NB4 (cell line): Measurements from ENCODE around the gene CRISPLD2.

ENCODE experiments used
- DNase-seq: peaks from one replicate; pipeline ENCODE4 v3.0.0; 2010; ENCODE audit warnings: low read depth
- H3K4me3 ChIP-seq: one replicate; pipeline ENCODE4 v1.5.1; 2011; ENCODE audit warnings: mild to moderate bottlenecking, low read depth, low read length, moderate library complexity
- CTCF ChIP-seq: IDR thresholded peaks from one replicate; pipeline ENCODE4 v1.5.1; 2012; ENCODE audit warnings: low read depth, low read length
- MAX ChIP-seq: IDR thresholded peaks from 2 replicates; pipeline ENCODE4 v1.6.1; 2011; ENCODE audit warnings: low read depth, low read length
- MYC ChIP-seq: IDR thresholded peaks from 2 replicates; pipeline ENCODE4 v1.6.1; 2011; ENCODE audit warnings: low read depth, low read length
- POLR2A ChIP-seq: IDR thresholded peaks from 2 replicates; pipeline ENCODE4 v1.6.1; 2011; ENCODE audit warnings: mild to moderate bottlenecking; ENCODE audit not compliant: insufficient read length; ENCODE audit errors: extremely low read depth

Gene CRISPLD2

GRCh38 chr16:84888450-84888849 is 68.7 kb downstream of the CRISPLD2 start:
- no peak for DNase-seq
- no peak overlapping the region for H3K4me3 ChIP-seq
- no peak for TF ChIP-seq MAX
- no peak for TF ChIP-seq MYC
- no peak for TF ChIP-seq POLR2A
- TF ChIP-seq CTCF: no peak

- DNase-seq: no peak
- no peak overlapping the region for H3K4me3 ChIP-seq
- TF ChIP-seq MAX (no peak), POLR2A (no peak), MYC (no peak)
Observed at GRCh38 chr16:84889066-84889465, 69.3 kb downstream of the CRISPLD2 start.

- DNase-seq: no peak
- H3K4me3 ChIP-seq: no peak overlapping the region
- TF ChIP-seq MAX (no peak), POLR2A (no peak), MYC (no peak), CTCF (no peak)
Observed at GRCh38 chr16:84890427-84890826, 70.6 kb downstream of the CRISPLD2 start.

- no peak overlapping the region for H3K4me3 ChIP-seq
- TF ChIP-seq CTCF (no peak), MYC (no peak), POLR2A (no peak), MAX (no peak)
- DNase-seq: no peak
Observed at GRCh38 chr16:84891149-84891795, 71.5 kb downstream of the CRISPLD2 start.

- TF ChIP-seq MAX (no peak), POLR2A (no peak), MYC (no peak), CTCF (no peak)
- H3K4me3 ChIP-seq: no peak overlapping the region
- no peak for DNase-seq
Observed at GRCh38 chr16:84892097-84892496, 72.3 kb downstream of the CRISPLD2 start.

- TF ChIP-seq MAX: no peak
- no peak for TF ChIP-seq CTCF
- TF ChIP-seq MYC: no peak
- no peak for TF ChIP-seq POLR2A
- DNase-seq: no peak
- no peak overlapping the region for H3K4me3 ChIP-seq
Observed at GRCh38 chr16:84893467-84893848, 73.7 kb downstream of the CRISPLD2 start.
